K562 (cell line): ENCODE data around the gene HMGXB3.

ENCODE experiments used
- CTCF ChIP-seq, 3 experiments: IDR thresholded peaks in 2 of 3; conservative IDR thresholded peaks in 1 of 3; 2 replicates each; pipeline ENCODE4 v1.5.1; 2011 to 2012; ENCODE audit warnings: low read length in 3 of 3, mild to moderate bottlenecking in 3 of 3, control low read depth in 2 of 3, improper control_type of control experiment in 1 of 3, inconsistent platforms in 1 of 3, low read depth in 1 of 3, mixed read lengths in 1 of 3, moderate library complexity in 1 of 3; ENCODE audit not compliant: insufficient read depth in 2 of 3
- EP300 ChIP-seq: IDR thresholded peaks from 2 replicates; pipeline ENCODE4 v1.6.1; 2012; ENCODE audit warnings: low read length, improper control_type of control experiment
- MTA2 ChIP-seq: fragments of 450-650 bp; IDR thresholded peaks from 2 replicates; pipeline ENCODE4 v1.6.1; 2016; ENCODE audit warnings: low read depth
- POLR2AphosphoS2 ChIP-seq: IDR thresholded peaks from 2 replicates; pipeline ENCODE4 v1.6.1; 2012; ENCODE audit warnings: low read length, improper control_type of control experiment
- POLR2AphosphoS5 ChIP-seq: IDR thresholded peaks from 2 replicates; pipeline ENCODE4 v1.6.1; 2011; ENCODE audit warnings: mild to moderate bottlenecking, low read depth, low read length, moderate library complexity; ENCODE audit not compliant: control insufficient read depth, insufficient read depth
- ZFX ChIP-seq: sonication (generic); formaldehyde crosslinking; IDR thresholded peaks from 2 replicates; pipeline ENCODE4 v1.8.0; 2022; ENCODE audit warnings: mild to moderate bottlenecking, missing genetic modification reagents, moderate library complexity
- ZNF311 ChIP-seq: fragments of 250-450 bp; sonication (Bioruptor Pico); IDR thresholded peaks from 2 replicates; pipeline ENCODE4 v1.4.0; 2020; ENCODE audit warnings: mild to moderate bottlenecking, moderate library complexity
- ZSCAN29 ChIP-seq: fragments of 450-650 bp; IDR thresholded peaks from 2 replicates; pipeline ENCODE4 v1.6.1; 2017

- TF ChIP-seq CTCF (IDR thresholded peaks at IDR 0.05 in 2 of 3, conservative IDR thresholded peaks at IDR 0.05 in 1 of 3; ENCODE audit: insufficient read depth in 2 of 3, low read depth in 1 of 3, low read length in 3 of 3) = peak; percentile 51
- TF ChIP-seq MTA2 = no peak
- TF ChIP-seq EP300 = no peak
- TF ChIP-seq POLR2AphosphoS5 = no peak
- no peak for TF ChIP-seq ZNF311 (CRISPR knock-in tag)
- TF ChIP-seq ZFX (CRISPR knock-in tag) = no peak
- TF ChIP-seq POLR2AphosphoS2 = no peak
- TF ChIP-seq ZSCAN29 = no peak
Measured at GRCh38 chr5:150045549-150045948, 45.0 kb downstream of the HMGXB3 start.
